Spleen (tissue), 11 donors: Measurements from ENCODE around the gene IGHMBP2. TPM values are rescaled to one million over a fixed set of nuclear protein-coding genes. Genes with fewer than 3 reads are reported as not detected.

Source experiments
- DNase-seq: peaks from one replicate; pipeline ENCODE4 v3.0.0-alpha.2; 2020
- H3K27ac ChIP-seq, 8 donors: fragments of 200-600 bp; sonication (generic) in 7 of 8; 1 replicate in 4 of 8; 2 replicates in 4 of 8; pipeline versions ENCODE4 v1.5.0 to v1.8.0; 2016 to 2021; ENCODE audit warnings: inconsistent platforms in 4 of 8, mild to moderate bottlenecking in 4 of 8, moderate library complexity in 1 of 8
- H3K27me3 ChIP-seq, 7 donors: fragments of 200-600 bp; sonication (generic) in 6 of 7; replicated peaks in 1 of 7; 1 replicate in 4 of 7; 2 replicates in 3 of 7; pipeline versions ENCODE4 v1.5.0 to v1.8.0; 2016 to 2021; ENCODE audit warnings: inconsistent platforms in 3 of 7, mild to moderate bottlenecking in 1 of 7
- H3K36me3 ChIP-seq, 6 donors: fragments of 200-600 bp; sonication (generic) in 5 of 6; 1 replicate in 4 of 6; 2 replicates in 2 of 6; pipeline versions ENCODE4 v1.5.0 to v1.8.0; 2016 to 2021; ENCODE audit warnings: inconsistent platforms in 2 of 6
- H3K4me1 ChIP-seq, 6 donors: fragments of 200-600 bp; sonication (generic) in 5 of 6; 1 replicate in 3 of 6; 2 replicates in 3 of 6; pipeline versions ENCODE4 v1.5.0 to v1.8.0; 2016 to 2021; ENCODE audit warnings: inconsistent platforms in 3 of 6
- H3K4me3 ChIP-seq, 8 donors: fragments of 200-600 bp; sonication (generic) in 7 of 8; 1 replicate in 4 of 8; 2 replicates in 4 of 8; pipeline versions ENCODE4 v1.5.0 to v1.8.0; 2016 to 2021; ENCODE audit warnings: inconsistent platforms in 4 of 8, mild to moderate bottlenecking in 4 of 8, moderate library complexity in 2 of 8
- H3K9me3 ChIP-seq, 8 donors: fragments of 200-600 bp; sonication (generic) in 7 of 8; 1 replicate in 4 of 8; 2 replicates in 4 of 8; pipeline versions ENCODE4 v1.5.0 to v1.8.0; 2016 to 2021; ENCODE audit warnings: inconsistent platforms in 4 of 8
- CTCF ChIP-seq, 11 experiments: fragments of 200-600 bp in 7 of 11; fragments of 450-650 bp in 4 of 11; sonication (generic) in 4 of 11; IDR thresholded peaks in 8 of 11; conservative IDR thresholded peaks in 3 of 11; 1 replicate in 7 of 11; 2 replicates in 4 of 11; pipeline versions ENCODE4 v1.4.0 to v1.8.0; 2016 to 2021; ENCODE audit warnings: antibody characterized with exemption in 11 of 11, inconsistent platforms in 4 of 11, mild to moderate bottlenecking in 1 of 11
- POLR2A ChIP-seq, 3 donors: fragments of 450-650 bp; IDR thresholded peaks; one replicate each; pipeline ENCODE4 v1.5.1; 2017; ENCODE audit warnings: antibody characterized with exemption in 3 of 3, mild to moderate bottlenecking in 1 of 3
- POLR2AphosphoS5 ChIP-seq, 3 donors: sonication (generic); formaldehyde crosslinking; IDR thresholded peaks; one replicate each; pipeline ENCODE4 v1.5.1; 2017; ENCODE audit warnings: antibody characterized with exemption in 3 of 3
- WGBS, 5 donors: extraction: QIAGEN DNeasy Blood & Tissue Kit in 3 of 5; methylation state at CpG; one replicate each; pipeline versions ENCODE4 v1.1.5 to v1.1.7; 2013 to 2018; 5-methylcytosine and 5-hydroxymethylcytosine counted together
- intact Hi-C: fragments of 100-400 bp; cut with DNase I; formaldehyde crosslinking; loops from one replicate; pipeline ENCODE4 v1.15.0; 2023; ENCODE audit warnings: low total_unique reads
- polyA plus RNA-seq, 3 donors: library from polyadenylated mRNA; stranded (reverse); fragments of 200-250 nt; gene quantifications; one replicate each; pipeline ENCODE4 v1.2.1, GENCODE V29; 2013
- total RNA-seq, 7 donors: library from RNA; depleted of rRNA in 3 of 7; stranded (reverse); fragments of >200 nt in 3 of 7; fragmentation: NEBNext Ultra II Directional in 4 of 7; extraction: Animal tissue kit (Norgen Biotek cat#: 25700) in 4 of 7; gene quantifications; one replicate each; pipeline versions ENCODE4 v1.1.0 to v1.2.1, GENCODE V29; 2016 to 2021
- donor health status: healthy with polysubstance abuse.
- donor health status: DM: no; HTN: no; CAD: no; lungs with moderate emphysema.
- donor health status: DM: no; HTN: no; CAD: no.
- donor health status: Bipolar disorder and iron deficiency.
- donor health status: healthy.
- donor health status: DM: no; HTN: no; CAD: no.
- donor health status: DM: yes; HTN: yes; CAD: no.

IGHMBP2 gene
- total and polyA plus RNA-seq, 10 donors = 8.2 to 31.6 (median 24.6) TPM

- intact Hi-C loops = no loop called here
- H3K36me3 ChIP-seq = peaks cover 4 to 100% (median 94%) of the 10 kb centered on the region in 6 donors
- no peak overlapping the region for H3K4me3 ChIP-seq
- no peaks in the 10 kb centered on the region for H3K4me1 ChIP-seq
- TF ChIP-seq POLR2A (IDR thresholded peaks at IDR 0.05) = no peak
- no peak for TF ChIP-seq CTCF (IDR thresholded peaks at IDR 0.05 in 8 of 11, conservative IDR thresholded peaks at IDR 0.05 in 3 of 11)
- no peak for TF ChIP-seq POLR2AphosphoS5 (IDR thresholded peaks at IDR 0.05)
- H3K27me3 ChIP-seq = no peaks in the 10 kb centered on the region
- H3K27ac ChIP-seq = no peak overlapping the region
- peak; percentile 45 for DNase-seq
- 97 to 98% (median 97%) methylated on average over 11 to 15 of the region's 15 CpGs for WGBS, 5 donors
- H3K9me3 ChIP-seq = no peaks in the 10 kb centered on the region
Measured at GRCh38 chr11:68914761-68915160, 11.1 kb downstream of the IGHMBP2 start.

GRCh38 chr11:68916439-68916838 is 12.7 kb downstream of the IGHMBP2 start:
- peaks cover 0 to 100% (median 91%) of the 10 kb centered on the region in 6 donors for H3K36me3 ChIP-seq
- DNase-seq = peak; percentile 52

GRCh38 chr11:68923614-68924013 is 19.9 kb downstream of the IGHMBP2 start:
- no peak overlapping the region for H3K4me3 ChIP-seq
- H3K27ac ChIP-seq = no peak overlapping the region
- DNase-seq = no peak
- H3K27me3 ChIP-seq = no peaks in the 10 kb centered on the region
- H3K36me3 ChIP-seq = peaks cover 13 to 100% (median 85%) of the 10 kb centered on the region in 6 donors
- H3K9me3 ChIP-seq = peaks cover 0 to 36% (median 33%) of the 10 kb centered on the region in 8 donors
- TF ChIP-seq POLR2A (IDR thresholded peaks at IDR 0.05) (no peak), POLR2AphosphoS5 (IDR thresholded peaks at IDR 0.05) (no peak), CTCF (IDR thresholded peaks at IDR 0.05 in 8 of 11, conservative IDR thresholded peaks at IDR 0.05 in 3 of 11) (no peak)
- H3K4me1 ChIP-seq = peaks cover 0 to 19% (median 17%) of the 10 kb centered on the region in 6 donors
- intact Hi-C loops = no loop called here
- WGBS, 5 donors = 85 to 98% (median 95%) methylated on average over 3 of the region's 3 CpGs

More at GRCh38 chr11:68916439-68916838, 12.7 kb downstream of the IGHMBP2 start:
- 88 to 96% (median 93%) methylated on average over 13 of the region's 13 CpGs for WGBS, 5 donors
- Histone ChIP-seq H3K4me1 (no peaks in the 10 kb centered on the region), H3K27ac (no peak overlapping the region), H3K9me3 (no peaks in the 10 kb centered on the region), H3K4me3 (no peak overlapping the region), H3K27me3 (no peaks in the 10 kb centered on the region)
- TF ChIP-seq CTCF (IDR thresholded peaks at IDR 0.05 in 8 of 11, conservative IDR thresholded peaks at IDR 0.05 in 3 of 11) (no peak), POLR2AphosphoS5 (IDR thresholded peaks at IDR 0.05) (peak in 1 of 3 donors; percentile 24)
- intact Hi-C loops = no loop called here

GRCh38 chr11:68924073-68924925 is 20.6 kb downstream of the IGHMBP2 start:
- peaks cover 0 to 36% (median 33%) of the 10 kb centered on the region in 8 donors for H3K9me3 ChIP-seq
- no peak for TF ChIP-seq POLR2AphosphoS5 (IDR thresholded peaks at IDR 0.05)
- no peak for TF ChIP-seq CTCF (IDR thresholded peaks at IDR 0.05 in 8 of 11, conservative IDR thresholded peaks at IDR 0.05 in 3 of 11)
- TF ChIP-seq POLR2A (IDR thresholded peaks at IDR 0.05) = no peak
- H3K4me1 ChIP-seq = peaks cover 0 to 23% (median 19%) of the 10 kb centered on the region in 6 donors
- DNase-seq = peak; percentile 41
- H3K36me3 ChIP-seq = peaks cover 13 to 100% (median 87%) of the 10 kb centered on the region in 6 donors
- H3K4me3 ChIP-seq = no peak overlapping the region
- H3K27ac ChIP-seq = no peak overlapping the region
- no peaks in the 10 kb centered on the region for H3K27me3 ChIP-seq
- intact Hi-C loops = no loop called here
- WGBS, 5 donors = 92 to 98% (median 93%) methylated on average over 10 of the region's 10 CpGs
